NCI-H2196 (cell line): ENCODE data around the gene MACROD1.

Experiments used
- DNase-seq: peaks from one replicate; lab custom pipeline; 2025; ENCODE audit not compliant: unreplicated experiment; lab: John Stamatoyannopoulos, UW

MACROD1 gene

GRCh38 chr11:64001484-64002420, 164.2 kb downstream of the MACROD1 start:
- no peak for DNase-seq

- DNase-seq: no peak
Observed at GRCh38 chr11:64000740-64001483, 165.0 kb downstream of the MACROD1 start.

DNA sequence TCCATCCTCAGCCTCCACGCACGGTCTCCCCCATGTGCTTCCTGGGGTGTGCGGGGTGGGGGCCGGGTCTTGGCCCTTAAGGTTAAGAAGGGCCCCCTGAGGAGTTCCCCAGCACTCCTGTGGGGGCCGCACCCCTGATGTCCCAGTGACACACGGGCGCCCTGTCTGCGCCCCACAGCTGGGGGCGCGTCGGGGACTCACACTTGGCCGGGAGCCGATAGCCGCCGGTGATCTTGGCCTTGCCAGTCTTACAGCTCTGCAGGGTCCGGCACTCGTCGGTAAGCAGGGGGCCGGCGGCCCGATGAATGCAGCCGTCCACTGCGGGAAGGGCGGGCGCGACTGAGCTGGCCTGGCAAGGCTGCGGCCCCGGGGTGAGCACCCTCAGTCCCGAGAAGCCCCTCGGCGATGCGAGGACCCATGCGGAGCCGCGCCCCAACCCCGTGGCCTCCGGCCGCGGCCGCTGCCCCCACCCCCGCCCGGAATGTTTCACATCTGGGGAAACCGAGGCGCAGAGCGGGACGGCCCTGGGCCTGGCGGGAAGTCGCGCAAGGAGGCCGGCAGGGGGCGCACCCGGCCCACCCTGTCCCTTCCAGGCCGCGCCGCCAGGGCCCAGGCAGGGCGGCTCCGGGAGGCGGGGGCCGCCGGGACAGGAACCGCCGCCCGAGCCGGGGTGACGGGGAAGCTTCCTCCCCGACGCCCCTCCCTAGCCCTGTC, 165.7 kb downstream of the MACROD1 start:
- peak; percentile 65 for DNase-seq

- DNase-seq: peak; percentile 94
Observed at GRCh38 chr11:63999349-64000025, 166.4 kb downstream of the MACROD1 start.

- peak; percentile 87 for DNase-seq
Observed at GRCh38 chr11:63998558-63999348, 167.2 kb downstream of the MACROD1 start.

GRCh38 chr11:63997801-63998337, 168.0 kb downstream of the MACROD1 start:
- DNase-seq: no peak

DNA sequence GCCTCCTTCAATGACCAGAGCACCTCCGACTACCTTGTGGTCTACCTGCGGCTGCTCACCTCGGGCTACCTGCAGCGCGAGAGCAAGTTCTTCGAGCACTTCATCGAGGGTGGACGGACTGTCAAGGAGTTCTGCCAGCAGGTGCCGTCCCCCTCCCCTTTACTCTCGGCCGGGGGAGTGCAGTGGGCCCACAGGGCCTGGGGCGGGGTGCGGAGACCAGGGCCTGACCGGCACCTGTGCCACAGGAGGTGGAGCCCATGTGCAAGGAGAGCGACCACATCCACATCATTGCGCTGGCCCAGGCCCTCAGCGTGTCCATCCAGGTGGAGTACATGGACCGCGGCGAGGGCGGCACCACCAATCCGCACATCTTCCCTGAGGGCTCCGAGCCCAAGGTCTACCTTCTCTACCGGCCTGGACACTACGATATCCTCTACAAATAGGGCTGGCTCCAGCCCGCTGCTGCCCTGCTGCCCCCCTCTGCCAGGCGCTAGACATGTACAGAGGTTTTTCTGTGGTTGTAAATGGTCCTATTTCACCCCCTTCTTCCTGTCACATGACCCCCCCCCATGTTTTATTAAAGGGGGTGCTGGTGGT, 168.7 kb downstream of the MACROD1 start:
- DNase-seq: no peak

- DNase-seq: no peak
Observed at GRCh38 chr11:63996512-63996911, 169.4 kb downstream of the MACROD1 start.

DNA sequence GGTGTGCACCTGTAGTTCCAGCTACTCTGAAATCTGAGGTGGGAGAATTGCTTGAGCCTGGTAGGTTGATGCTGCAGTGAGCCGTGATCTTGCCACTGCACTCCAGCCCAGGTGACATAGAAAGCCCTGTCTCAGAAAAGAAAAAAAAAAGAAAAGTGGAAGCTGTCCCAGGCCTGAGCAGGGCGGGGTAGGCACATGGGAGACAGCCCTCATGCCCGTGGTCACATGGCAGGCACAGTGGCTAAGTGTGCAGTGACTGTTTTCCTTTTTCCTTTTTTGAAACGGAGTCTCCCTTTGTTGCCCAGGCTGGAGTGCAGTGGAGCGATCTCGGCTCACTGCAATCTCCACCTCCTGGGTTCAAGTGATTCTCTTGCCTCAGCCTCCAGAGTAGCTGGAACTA, 171.9 kb downstream of the MACROD1 start:
- DNase-seq: no peak

GRCh38 chr11:63993100-63993499, 172.8 kb downstream of the MACROD1 start:
- no peak for DNase-seq

- DNase-seq: no peak
Observed at GRCh38 chr11:63991558-63991957, 174.4 kb downstream of the MACROD1 start.

GRCh38 chr11:63986932-63987513, 178.9 kb downstream of the MACROD1 start:
- DNase-seq: no peak

DNA sequence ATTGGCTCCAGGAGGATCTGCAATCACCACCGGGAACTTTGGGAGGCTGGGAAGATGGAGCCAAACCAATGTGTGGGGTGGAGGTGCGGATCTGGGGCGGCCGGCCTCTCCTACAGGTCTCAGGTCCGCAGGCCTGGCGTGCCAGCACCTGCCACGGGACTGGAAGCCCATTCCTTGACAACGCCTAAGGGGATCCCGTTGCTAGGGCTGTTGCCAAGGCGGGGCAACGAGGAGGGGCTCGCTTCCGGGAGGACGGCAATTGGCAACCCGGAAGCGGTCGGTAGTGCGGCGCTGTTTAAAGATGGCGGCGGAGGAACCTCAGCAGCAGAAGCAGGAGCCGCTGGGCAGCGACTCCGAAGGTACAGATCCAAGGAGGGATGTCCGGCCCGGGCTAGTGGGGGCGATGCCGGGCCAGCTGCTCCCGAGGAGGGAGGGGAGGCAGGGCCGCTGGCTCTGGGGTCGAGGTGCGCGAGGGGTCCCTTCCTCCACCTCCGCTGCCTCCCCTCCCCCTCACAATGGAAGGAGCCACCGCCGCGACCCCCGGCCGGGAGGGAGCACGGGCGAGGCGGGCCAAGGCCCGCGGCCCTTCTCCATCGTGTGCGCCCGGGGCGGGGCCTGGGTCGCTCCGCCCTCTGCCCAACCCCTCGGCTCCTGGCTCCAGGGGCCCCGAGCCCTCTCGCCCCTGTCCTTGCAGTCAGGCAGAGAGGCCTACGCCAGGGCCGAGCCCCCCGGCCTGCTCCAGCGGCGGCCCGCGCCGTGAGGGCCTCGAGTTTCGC, 179.6 kb downstream of the MACROD1 start, which contains the start of gene OTUB1:
OTUB1 (plus strand) TSS at position 283 of the 776 bp plus-strand sequence; CDS start at position 302, 19 bp downstream.
- DNase-seq: peak; percentile 95

DNA sequence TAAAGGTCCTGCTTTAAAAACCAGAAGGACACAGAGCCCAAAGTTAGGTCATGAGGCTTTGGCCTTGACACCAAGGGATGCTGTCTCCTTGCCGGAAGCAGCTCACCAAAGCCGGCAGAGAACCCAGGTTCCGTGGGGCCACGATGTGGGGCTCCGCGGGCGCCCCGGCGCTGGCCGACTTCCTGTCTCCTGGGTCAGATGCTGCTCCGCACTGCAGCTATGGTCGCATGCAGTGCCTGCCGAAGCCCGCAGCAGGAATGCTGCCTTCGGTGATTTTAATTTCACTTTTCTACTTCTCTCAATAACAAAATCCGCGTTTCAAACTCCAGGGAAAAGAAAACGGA, 180.1 kb downstream of the MACROD1 start:
- DNase-seq: peak; percentile 30

DNA sequence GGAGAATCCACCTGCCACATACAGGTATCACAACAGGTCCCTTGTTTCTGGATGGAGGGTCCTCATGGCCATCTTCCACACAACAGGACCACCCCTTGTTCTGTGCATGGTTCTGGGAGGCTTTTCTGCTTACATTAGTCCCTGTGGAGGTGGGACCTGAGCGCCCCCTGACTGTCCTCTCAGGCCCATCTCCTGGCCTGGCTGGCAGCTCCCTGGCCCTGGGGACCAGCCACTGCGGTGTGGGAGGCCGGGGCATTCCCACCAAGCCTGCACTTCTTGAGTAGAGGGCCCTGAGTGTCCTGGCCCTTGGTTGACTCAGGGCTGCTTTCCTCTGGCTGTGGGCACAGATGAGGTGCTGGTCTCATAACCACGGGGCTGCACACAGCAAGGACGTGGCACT, 186.5 kb downstream of the MACROD1 start:
- DNase-seq: no peak

GRCh38 chr11:63978551-63979239, 187.2 kb downstream of the MACROD1 start:
- no peak for DNase-seq

- peak; percentile 100 for DNase-seq
Observed at GRCh38 chr11:63974259-63975143, 191.4 kb downstream of the MACROD1 start, which contains the start of gene COX8A. COX8A (plus strand) TSS chr11:63974620; CDS start chr11:63974681, 61 bp downstream.
